HG03045 (cell line): ENCODE measurements around the gene CCL24.
"Not testable (repeated sequence)": the region's sequence is repeated elsewhere in the genome, so short reads cannot be mapped to it uniquely, and the experiment has no call there.

ENCODE experiments used
- ATAC-seq: cut with Tn5 transposase; IDR thresholded peaks from one replicate; pipeline ENCODE4 v1.9.1; 2021; ENCODE audit warnings: mild to moderate bottlenecking, moderate library complexity; ENCODE audit not compliant: unreplicated experiment

The CCL24 gene

DNA sequence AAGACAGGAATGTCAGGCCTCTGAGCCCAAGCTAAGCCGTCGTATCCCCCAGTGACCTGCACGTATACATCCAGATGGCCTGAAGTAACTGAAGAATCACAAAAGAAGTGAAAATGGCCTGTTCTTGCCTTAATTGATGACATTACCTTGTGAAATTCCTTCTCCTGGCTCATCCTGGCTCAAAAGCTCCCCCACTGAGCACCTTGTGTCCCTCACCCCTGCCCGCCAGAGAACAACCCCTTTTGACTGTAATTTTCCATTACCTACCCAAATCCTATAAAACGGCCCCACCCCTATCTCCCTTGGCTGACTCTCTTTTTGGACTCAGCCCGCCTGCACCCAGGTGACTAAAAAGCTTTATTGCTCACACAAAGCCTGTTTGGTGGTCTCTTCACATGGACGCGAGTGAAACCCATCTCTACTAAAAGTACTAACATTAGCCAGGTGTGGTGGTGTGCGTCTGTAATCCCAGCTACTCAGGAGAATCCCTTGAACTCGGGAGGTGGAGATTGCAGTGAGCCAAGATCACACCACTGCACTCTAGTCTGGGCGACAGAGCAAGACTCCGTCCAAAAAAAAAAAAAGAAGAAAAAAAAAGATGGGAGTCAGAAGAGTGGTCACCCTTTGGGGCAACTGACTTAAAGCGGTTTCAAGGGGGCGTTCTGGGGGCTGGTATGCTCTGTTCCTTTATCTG lies 25.3 kb downstream of the CCL24 start:
- not testable (repeated sequence) for ATAC-seq

DNA sequence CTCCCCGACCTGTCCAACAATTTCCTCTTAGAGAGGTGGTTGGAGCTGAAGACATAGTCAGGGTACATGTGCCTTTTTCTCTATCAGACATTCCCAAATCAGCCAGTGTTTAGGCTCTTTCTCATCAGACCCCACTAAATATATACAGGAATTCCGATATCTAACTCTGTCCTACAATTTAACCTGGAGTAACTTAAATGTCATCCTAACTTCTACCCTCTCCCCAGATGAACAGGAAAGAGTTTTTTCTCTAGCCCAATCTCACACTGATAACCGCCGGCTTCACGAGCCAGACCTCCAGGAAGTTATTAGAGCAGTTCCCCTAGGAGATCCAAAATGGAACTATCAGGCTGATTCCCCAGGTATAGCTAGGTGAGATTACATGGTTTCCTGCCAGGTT lies 30.5 kb downstream of the CCL24 start:
- not testable (repeated sequence) for ATAC-seq

DNA sequence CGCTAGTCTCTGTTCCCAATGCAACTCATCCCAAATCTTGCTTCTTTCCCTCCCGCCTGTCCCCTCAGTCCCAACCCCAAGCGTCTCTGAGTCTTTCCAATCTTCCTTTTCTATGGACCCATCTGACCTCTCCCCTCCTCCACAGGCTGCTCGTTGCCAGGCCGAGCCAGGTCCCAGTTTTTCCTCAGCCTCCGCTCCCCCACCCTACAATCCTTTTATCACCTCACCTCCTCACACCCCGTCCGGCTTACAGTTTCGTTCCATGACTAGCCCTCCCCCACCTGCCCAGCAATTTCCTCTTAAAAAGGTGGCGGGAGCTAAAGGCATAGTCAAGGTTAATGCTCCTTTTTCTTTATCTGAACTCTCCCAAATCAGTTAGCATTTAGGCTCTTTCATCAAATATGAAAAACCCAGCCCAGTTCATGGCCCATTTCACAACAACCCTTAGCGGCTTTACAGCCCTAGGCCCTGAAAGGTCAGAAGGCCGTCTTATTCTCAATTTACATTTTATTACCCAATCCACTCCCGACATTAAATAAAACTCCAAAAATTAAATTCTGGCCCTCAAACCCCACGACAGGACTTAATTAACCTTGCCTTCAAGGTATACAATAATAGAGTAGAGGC lies 32.8 kb downstream of the CCL24 start:
- ATAC-seq = not testable (repeated sequence)

DNA sequence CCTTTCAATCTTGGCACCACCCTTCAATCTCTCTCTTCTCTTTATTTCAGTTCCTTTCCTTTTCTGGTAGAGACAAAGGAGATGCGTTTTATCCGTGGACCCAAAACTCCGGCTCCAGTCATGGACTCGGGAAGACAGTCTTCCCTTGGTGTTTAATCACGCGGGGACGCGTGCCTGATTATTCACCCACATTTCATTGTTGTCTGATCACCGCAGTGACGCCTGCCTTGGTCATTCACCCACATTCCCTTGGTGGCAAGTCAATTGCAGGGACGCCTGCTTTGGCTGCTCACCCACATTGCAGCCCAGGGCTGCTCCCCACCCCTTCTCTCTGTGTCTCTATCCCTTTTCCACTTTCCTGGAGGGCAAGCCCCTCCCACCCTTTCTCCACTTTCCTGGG lies 34.1 kb downstream of the CCL24 start:
- not testable (repeated sequence) for ATAC-seq

DNA sequence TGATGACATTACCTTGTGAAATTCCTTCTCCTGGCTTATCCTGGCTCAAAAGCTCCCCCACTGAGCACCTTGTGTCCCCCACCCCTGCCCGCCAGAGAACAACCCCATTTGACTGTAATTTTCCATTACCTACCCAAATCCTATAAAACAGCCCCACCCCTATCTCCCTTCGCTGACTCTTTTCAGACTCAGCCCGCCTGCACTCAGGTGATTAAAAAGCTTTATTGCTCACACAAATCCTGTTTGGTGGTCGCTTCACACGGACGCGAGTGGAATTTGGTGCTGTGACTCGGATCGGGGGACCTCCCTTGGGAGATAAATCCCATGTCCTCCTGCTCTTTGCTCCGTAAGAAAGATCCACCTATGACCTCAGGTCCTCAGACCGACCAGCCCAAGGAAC lies 34.6 kb downstream of the CCL24 start:
- not testable (repeated sequence) for ATAC-seq

DNA sequence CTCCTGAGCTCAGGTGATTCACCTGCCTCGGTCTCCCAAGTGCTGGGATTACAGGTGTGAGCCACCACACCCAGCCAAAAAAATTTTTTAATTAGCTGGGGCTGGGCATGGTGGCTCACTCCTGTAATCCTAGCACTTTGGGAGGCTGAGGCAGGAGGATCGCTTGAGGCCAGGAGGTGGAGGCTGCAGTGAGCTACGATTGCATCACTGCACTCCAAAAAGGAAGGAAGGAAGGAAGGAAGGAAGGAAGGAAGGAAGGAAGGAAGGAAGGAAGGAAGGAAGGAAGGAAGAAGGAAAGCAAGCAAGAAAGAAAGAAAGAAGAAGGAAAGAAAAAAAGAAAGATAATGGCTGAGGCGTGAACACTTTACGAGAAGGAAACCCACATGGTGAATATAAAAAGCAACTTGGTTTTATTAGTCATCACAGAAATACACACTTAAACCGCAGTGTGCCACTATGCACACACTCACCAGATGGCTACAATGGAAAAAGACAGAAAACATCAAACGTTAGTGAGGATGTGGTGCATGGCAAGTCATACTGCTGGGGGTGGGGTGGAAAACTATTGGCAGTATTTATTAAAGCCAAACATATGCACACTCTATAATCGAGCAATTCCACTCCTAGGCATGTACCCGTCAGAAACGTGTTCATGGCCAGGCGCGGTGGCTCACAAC lies 37.2 kb downstream of the CCL24 start:
- no peak for ATAC-seq

DNA sequence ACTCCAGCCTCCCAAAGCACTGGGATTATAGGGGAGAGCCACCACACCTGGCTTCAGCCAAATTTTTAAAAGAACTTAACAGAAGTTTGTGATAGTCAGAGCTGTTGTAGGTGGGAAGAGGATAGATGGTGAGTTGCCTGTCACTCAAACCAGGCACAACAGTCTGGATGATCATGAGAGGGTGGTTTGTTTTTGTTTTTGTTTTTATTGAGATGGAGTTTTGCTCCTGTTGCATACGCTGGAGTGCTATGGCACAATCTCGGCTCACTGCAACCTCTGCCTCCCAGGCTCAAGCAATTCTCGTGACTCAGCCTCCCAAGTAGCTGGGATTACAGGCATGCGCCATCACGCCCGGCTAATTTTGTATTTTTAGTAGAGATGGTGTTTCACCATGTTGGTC lies 39.6 kb downstream of the CCL24 start:
- not testable (repeated sequence) for ATAC-seq

DNA sequence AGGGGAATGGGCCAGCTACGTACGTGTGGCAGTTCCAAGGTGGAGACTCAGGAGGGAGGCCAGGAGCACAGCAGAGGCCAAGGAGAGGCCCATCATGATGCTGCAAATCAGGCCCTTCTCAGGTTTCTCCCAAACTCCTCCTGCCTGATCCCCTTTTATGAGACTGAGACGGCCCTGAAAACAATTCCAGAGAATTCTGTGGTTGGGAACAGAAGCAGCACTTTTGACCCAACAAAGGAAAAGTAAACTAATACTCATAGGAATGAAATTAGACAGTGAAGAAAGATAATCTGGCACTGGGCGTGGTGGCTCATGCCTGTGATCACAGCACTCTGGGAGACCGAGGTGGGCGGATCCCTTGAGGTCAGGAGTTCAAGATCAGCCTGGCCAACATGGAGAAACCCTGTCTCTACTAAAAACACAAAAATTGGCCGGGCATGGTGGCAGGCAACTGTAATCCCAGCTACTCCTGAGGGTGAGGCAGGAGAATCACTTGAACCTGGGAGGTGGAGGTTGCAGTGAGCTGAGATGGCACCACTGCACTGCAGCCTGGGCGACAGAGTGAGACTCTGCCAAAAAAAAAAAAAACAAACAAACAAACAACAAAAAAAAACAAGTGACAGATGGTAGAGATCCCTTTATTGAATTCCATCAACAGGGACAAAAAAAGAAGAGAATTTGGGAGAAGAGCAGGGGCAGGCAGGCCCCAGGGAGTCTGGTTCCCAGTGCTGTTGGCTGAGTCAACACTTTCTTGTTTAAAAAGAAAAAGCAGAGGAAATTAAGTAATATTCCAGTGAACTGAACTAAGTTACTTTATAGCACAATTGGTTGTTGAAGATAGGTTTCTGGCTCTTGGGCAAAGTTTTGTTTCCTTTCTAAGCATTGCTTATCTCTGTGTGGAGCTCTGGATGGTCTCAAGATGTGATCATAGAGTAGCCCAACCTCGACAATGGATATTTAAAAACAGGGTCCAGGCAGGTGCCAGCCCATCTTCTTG lies 41.2 kb downstream of the CCL24 start, which contains the start of gene CCL26:
CCL26 (minus strand) TSS at position 131 of the 997 bp plus-strand sequence; CDS start at position 96, 35 bp downstream.
- ATAC-seq = no peak

DNA sequence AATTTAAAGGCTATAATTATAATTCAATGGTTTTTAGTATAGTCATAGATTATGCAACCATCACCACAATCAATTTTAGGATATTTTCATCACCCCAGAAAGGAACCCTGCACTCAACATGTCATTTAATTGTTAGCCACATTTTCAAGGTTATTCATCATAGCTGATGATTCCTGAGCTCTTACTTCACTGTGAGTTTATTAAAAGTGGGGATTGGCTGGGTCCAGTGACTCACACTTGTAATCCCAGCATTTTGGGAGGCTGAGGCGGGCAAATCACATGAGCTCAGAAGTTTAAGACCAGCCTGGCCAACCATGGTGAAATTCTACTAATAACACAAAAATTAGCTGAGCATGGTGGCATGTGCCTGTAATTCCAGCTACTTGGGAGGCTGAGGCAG lies 42.4 kb downstream of the CCL24 start:
- no peak for ATAC-seq

DNA sequence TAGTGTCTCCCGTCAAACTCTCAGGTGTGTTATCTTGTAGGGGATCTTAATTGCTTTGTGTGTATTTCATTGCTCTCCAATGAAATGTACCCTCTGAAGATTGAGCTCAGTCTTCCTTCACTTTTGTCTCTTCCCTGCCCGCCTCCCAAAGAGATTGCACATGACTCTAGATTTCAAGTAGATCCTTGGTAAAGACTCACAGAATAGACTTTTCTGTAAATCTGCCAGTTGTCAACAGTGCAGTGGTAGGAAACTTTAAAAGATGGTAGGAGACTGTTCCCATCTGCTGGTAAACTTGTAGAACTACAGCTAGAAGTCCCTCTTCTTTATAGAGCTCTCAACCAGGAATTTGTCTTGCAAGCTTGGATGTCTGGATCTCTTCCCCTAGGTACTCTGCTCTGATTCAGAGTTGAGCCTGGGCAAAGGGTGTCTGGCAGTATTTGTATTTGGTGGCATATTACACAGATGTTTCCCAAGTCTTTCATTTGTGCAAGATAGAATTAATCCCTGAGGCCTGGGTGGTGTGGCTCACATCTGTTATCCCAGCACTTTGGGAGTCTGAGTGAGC lies 51.2 kb downstream of the CCL24 start:
- ATAC-seq = no peak

DNA sequence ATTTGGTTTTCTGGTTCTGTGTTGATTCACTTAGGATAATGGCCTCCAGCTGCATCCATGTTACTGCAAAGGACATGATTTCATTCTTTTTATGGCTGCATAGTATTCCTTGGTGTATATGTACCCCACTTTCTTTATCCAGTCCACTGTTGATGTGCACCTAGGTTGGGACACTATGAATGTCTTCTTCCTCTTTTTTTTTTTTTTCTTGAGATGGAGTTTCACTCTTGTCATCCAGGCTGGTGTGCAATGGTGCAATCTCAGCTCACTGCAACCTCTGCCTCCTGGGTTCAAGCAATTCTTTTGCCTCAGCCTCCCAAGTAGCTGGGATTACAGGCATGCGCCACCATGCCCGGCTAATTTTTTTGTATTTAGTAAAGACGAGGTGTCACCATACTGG lies 51.8 kb downstream of the CCL24 start:
- not testable (repeated sequence) for ATAC-seq
